Hepatocyte (in vitro differentiated cells): Measurements from ENCODE around the gene ALB. TPM values are rescaled to one million over a fixed set of nuclear protein-coding genes. Genes with fewer than 3 reads are reported as not detected.

ENCODE experiments used
- DNase-seq: peaks from one replicate; pipeline ENCODE4 v3.0.0-alpha.2; 2016; ENCODE audit warnings: low spot score
- H2AFZ ChIP-seq: fragments of 200-600 bp; sonication (generic); 2 replicates; pipeline ENCODE4 v1.6.0; 2016; ENCODE audit warnings: antibody characterized with exemption, mild to moderate bottlenecking
- H3K27ac ChIP-seq: fragments of 200-600 bp; sonication (generic); 2 replicates; pipeline ENCODE4 v1.5.1; 2016; ENCODE audit warnings: mild to moderate bottlenecking
- H3K27me3 ChIP-seq: fragments of 200-600 bp; sonication (generic); 2 replicates; pipeline ENCODE4 v1.6.1; 2016
- H3K36me3 ChIP-seq: fragments of 200-600 bp; sonication (generic); replicated peaks from 2 replicates; pipeline ENCODE4 v1.5.1; 2016; ENCODE audit warnings: low read depth; ENCODE audit not compliant: insufficient read depth
- H3K4me1 ChIP-seq: fragments of 200-600 bp; sonication (generic); 2 replicates; pipeline ENCODE4 v1.5.1; 2016; ENCODE audit warnings: mild to moderate bottlenecking, moderate library complexity; ENCODE audit not compliant: insufficient read depth
- H3K4me2 ChIP-seq: fragments of 200-600 bp; sonication (generic); 2 replicates; pipeline ENCODE4 v1.6.0; 2016
- H3K4me3 ChIP-seq: fragments of 200-600 bp; sonication (generic); 2 replicates; pipeline ENCODE4 v1.5.1; 2016; ENCODE audit warnings: mild to moderate bottlenecking
- H3K79me2 ChIP-seq: fragments of 200-600 bp; sonication (generic); 2 replicates; pipeline ENCODE4 v1.6.0; 2017; ENCODE audit warnings: mild to moderate bottlenecking
- H3K9me2 ChIP-seq: fragments of 200-600 bp; sonication (generic); replicated peaks from 2 replicates; pipeline ENCODE4 v1.6.0; 2017; ENCODE audit warnings: mild to moderate bottlenecking; ENCODE audit not compliant: insufficient read depth
- H3K9me3 ChIP-seq: fragments of 200-600 bp; sonication (generic); 2 replicates; pipeline ENCODE4 v1.5.1; 2016; ENCODE audit warnings: low read depth, mild to moderate bottlenecking
- H4K20me1 ChIP-seq: fragments of 200-600 bp; sonication (generic); 2 replicates; pipeline ENCODE4 v1.6.0; 2016; ENCODE audit warnings: mild to moderate bottlenecking; ENCODE audit not compliant: insufficient read depth, poor library complexity, severe bottlenecking
- CTCF ChIP-seq: fragments of 200-600 bp; sonication (generic); IDR thresholded peaks from 2 replicates; pipeline ENCODE4 v1.5.1; 2016; ENCODE audit warnings: antibody characterized with exemption, mild to moderate bottlenecking; ENCODE audit not compliant: poor library complexity
- EZH2 ChIP-seq: fragments of 200-600 bp; sonication (generic); IDR thresholded peaks from 2 replicates; pipeline ENCODE4 v1.6.1; 2016; ENCODE audit warnings: antibody characterized with exemption, mild to moderate bottlenecking, borderline replicate concordance
- EZH2phosphoT487 ChIP-seq: fragments of 200-600 bp; sonication (generic); IDR thresholded peaks from one replicate; pipeline ENCODE4 v1.6.1; 2018; ENCODE audit warnings: antibody characterized with exemption, mild to moderate bottlenecking, low read depth, moderate library complexity; ENCODE audit not compliant: unreplicated experiment, severe bottlenecking
- WGBS: methylation state at CpG from one replicate; pipeline ENCODE4 v1.1.6; 2016; ENCODE audit warnings: low lambda C conversion rate; ENCODE audit errors: missing lambda C conversion rate; 5-methylcytosine and 5-hydroxymethylcytosine counted together
- polyA plus RNA-seq: library from polyadenylated mRNA; unstranded; fragments of >200 nt; fragmentation: Nextera tagmentation; extraction: Ambion mirVana; gene quantifications from 2 replicates; pipeline ENCODE4 v1.2.1, GENCODE V29; 2016
- total RNA-seq: library from RNA; depleted of rRNA; stranded (reverse); fragments of >200 nt; gene quantifications from 2 replicates; pipeline ENCODE4 v1.2.3, GENCODE V29; 2014

Gene ALB
- total and polyA plus RNA-seq, 2 experiments from 2014 or later = 11,384 to 26,686 TPM

GRCh38 chr4:73429118-73429517, 25.0 kb downstream of the ALB start:
- no peaks in the 10 kb centered on the region for H3K9me3 ChIP-seq
- H2AFZ ChIP-seq = no peak overlapping the region
- no peaks in the 10 kb centered on the region for H3K27me3 ChIP-seq
- no peak overlapping the region for H3K4me2 ChIP-seq
- no peaks in the 10 kb centered on the region for H3K9me2 ChIP-seq
- H3K79me2 ChIP-seq = no peaks in the 10 kb centered on the region
- DNase-seq = no peak
- H4K20me1 ChIP-seq = no peaks in the 10 kb centered on the region
- H3K27ac ChIP-seq = no peak overlapping the region
- whole genome bisulfite sequencing = 98% methylated on average over 2 of the region's 2 CpGs
- H3K36me3 ChIP-seq = no peaks in the 10 kb centered on the region
- H3K4me1 ChIP-seq = peaks cover 18% of the 10 kb centered on the region
- no peak for TF ChIP-seq CTCF
- TF ChIP-seq EZH2 = no peak
- TF ChIP-seq EZH2phosphoT487 = no peak
- no peak overlapping the region for H3K4me3 ChIP-seq

- Histone ChIP-seq H3K4me3 (no peak overlapping the region), H4K20me1 (no peaks in the 10 kb centered on the region), H2AFZ (no peak overlapping the region), H3K9me2 (no peaks in the 10 kb centered on the region), H3K79me2 (no peaks in the 10 kb centered on the region), H3K9me3 (no peaks in the 10 kb centered on the region), H3K27me3 (no peaks in the 10 kb centered on the region), H3K4me1 (peaks cover 18% of the 10 kb centered on the region), H3K27ac (peak overlapping the region; percentile 55), H3K4me2 (no peak overlapping the region), H3K36me3 (no peaks in the 10 kb centered on the region)
- no peak for DNase-seq
- whole genome bisulfite sequencing = 57% methylated on average over 2 of the region's 2 CpGs
- TF ChIP-seq EZH2 = no peak
- no peak for TF ChIP-seq EZH2phosphoT487
- TF ChIP-seq CTCF = no peak
Measured at GRCh38 chr4:73429826-73430587, 25.9 kb downstream of the ALB start.

GRCh38 chr4:73431813-73432168, 27.7 kb downstream of the ALB start:
- Histone ChIP-seq H3K4me2 (peak overlapping the region; percentile 57), H2AFZ (no peak overlapping the region), H3K79me2 (no peaks in the 10 kb centered on the region), H3K27me3 (no peaks in the 10 kb centered on the region), H3K27ac (peak overlapping the region; percentile 55), H3K4me1 (peaks cover 18% of the 10 kb centered on the region), H3K4me3 (no peak overlapping the region), H4K20me1 (no peaks in the 10 kb centered on the region), H3K9me3 (no peaks in the 10 kb centered on the region), H3K36me3 (no peaks in the 10 kb centered on the region), H3K9me2 (no peaks in the 10 kb centered on the region)
- TF ChIP-seq EZH2phosphoT487 (no peak), CTCF (no peak)
- DNase-seq = no peak
- 39% methylated on average over 1 of the region's 1 CpG for WGBS
